SK-N-SH treated with all-trans-retinoic acid at 6 μM for 48 hours (cell line): ENCODE data around the gene IGFBP2.

Experiments
- BACH2 ChIP-seq: fragments of 250-450 bp; sonication (Bioruptor Pico); IDR thresholded peaks from 2 replicates; pipeline ENCODE4 v1.9.0; 2021; ENCODE audit warnings: mild to moderate bottlenecking, borderline replicate concordance
- CSRNP3 ChIP-seq: fragments of 250-450 bp; sonication (Bioruptor Pico); IDR thresholded peaks from 2 replicates; pipeline ENCODE4 v1.5.1; 2021; ENCODE audit warnings: mild to moderate bottlenecking, moderate library complexity
- OSR1 ChIP-seq: fragments of 250-450 bp; sonication (Bioruptor Pico); IDR thresholded peaks from 2 replicates; pipeline ENCODE4 v1.8.0; 2022; ENCODE audit warnings: moderate library complexity, mild to moderate bottlenecking, inconsistent platforms
- PATZ1 ChIP-seq: fragments of 250-450 bp; sonication (Bioruptor Pico); IDR thresholded peaks from 2 replicates; pipeline ENCODE4 v1.8.0; 2020; ENCODE audit warnings: mild to moderate bottlenecking, moderate library complexity, borderline replicate concordance
- TOX ChIP-seq: fragments of 250-450 bp; sonication (Bioruptor Pico); IDR thresholded peaks from 2 replicates; pipeline ENCODE4 v1.8.0; 2021; ENCODE audit warnings: mild to moderate bottlenecking, moderate library complexity, borderline replicate concordance
- ZFP3 ChIP-seq: fragments of 250-450 bp; sonication (Bioruptor Pico); IDR thresholded peaks from 2 replicates; pipeline ENCODE4 v1.5.0; 2020; ENCODE audit warnings: mild to moderate bottlenecking, moderate library complexity
- ZFP30 ChIP-seq: fragments of 450-650 bp; formaldehyde crosslinking; IDR thresholded peaks from 2 replicates; pipeline ENCODE4 v1.5.0; 2022; ENCODE audit warnings: mild to moderate bottlenecking, moderate library complexity
- TF ChIP-seq, protein P1 (sequence below): fragments of 250-450 bp; sonication (Bioruptor Pico); IDR thresholded peaks from 2 replicates; pipeline ENCODE4 v1.5.1; 2020; ENCODE audit warnings: low read depth, mild to moderate bottlenecking, moderate library complexity

- TF ChIP-seq ZFP30 (no peak), BACH2 (CRISPR knock-in tag) (no peak), ZFP3 (CRISPR knock-in tag) (no peak), PATZ1 (CRISPR knock-in tag) (no peak), TOX (CRISPR knock-in tag) (no peak), OSR1 (CRISPR knock-in tag) (no peak), CSRNP3 (CRISPR knock-in tag) (no peak)
- TF ChIP-seq, protein P1, sequence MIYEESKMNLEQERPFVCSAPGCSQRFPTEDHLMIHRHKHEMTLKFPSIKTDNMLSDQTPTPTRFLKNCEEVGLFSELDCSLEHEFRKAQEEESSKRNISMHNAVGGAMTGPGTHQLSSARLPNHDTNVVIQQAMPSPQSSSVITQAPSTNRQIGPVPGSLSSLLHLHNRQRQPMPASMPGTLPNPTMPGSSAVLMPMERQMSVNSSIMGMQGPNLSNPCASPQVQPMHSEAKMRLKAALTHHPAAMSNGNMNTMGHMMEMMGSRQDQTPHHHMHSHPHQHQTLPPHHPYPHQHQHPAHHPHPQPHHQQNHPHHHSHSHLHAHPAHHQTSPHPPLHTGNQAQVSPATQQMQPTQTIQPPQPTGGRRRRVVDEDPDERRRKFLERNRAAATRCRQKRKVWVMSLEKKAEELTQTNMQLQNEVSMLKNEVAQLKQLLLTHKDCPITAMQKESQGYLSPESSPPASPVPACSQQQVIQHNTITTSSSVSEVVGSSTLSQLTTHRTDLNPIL (CRISPR knock-in tag) = no peak
Measured at GRCh38 chr2:216671791-216672343, 38.6 kb downstream of the IGFBP2 start.
